HL-60 (cell line): ENCODE results near the gene NDUFV2.

ENCODE experiments used
- DNase-seq, 2 experiments: peaks; one replicate each; pipeline ENCODE4 v3.0.0-alpha.2; 2010 to 2020; ENCODE audit warnings: low read depth in 1 of 2, low spot score in 1 of 2
- H3K27ac ChIP-seq: fragments of 250-450 bp; sonication (Bioruptor Pico); replicated peaks from 2 replicates; pipeline ENCODE4 v1.5.1; 2020; ENCODE audit warnings: mild to moderate bottlenecking, moderate library complexity
- H3K27me3 ChIP-seq: fragments of 250-450 bp; sonication (Bioruptor Pico); 2 replicates; pipeline ENCODE4 v1.5.1; 2021; ENCODE audit warnings: mild to moderate bottlenecking, moderate library complexity; ENCODE audit not compliant: insufficient read depth, poor library complexity, severe bottlenecking
- H3K4me3 ChIP-seq: replicated peaks from 2 replicates; pipeline ENCODE4 v1.5.1; 2011; ENCODE audit warnings: mild to moderate bottlenecking, control low read depth, low read length; ENCODE audit not compliant: insufficient read depth
- GABPA ChIP-seq: IDR thresholded peaks from 2 replicates; pipeline ENCODE4 v1.6.1; 2012; ENCODE audit warnings: low read depth
- POLR2AphosphoS5 ChIP-seq: IDR thresholded peaks from 2 replicates; pipeline ENCODE4 v1.6.1; 2012; ENCODE audit warnings: low read depth
- SPI1 ChIP-seq: IDR thresholded peaks from 2 replicates; pipeline ENCODE4 v1.6.1; 2012; ENCODE audit warnings: low read depth, mild to moderate bottlenecking, borderline replicate concordance
- TF ChIP-seq, protein P1 (sequence below): IDR thresholded peaks from 2 replicates; pipeline ENCODE4 v1.6.1; 2012; ENCODE audit warnings: low read depth; ENCODE audit not compliant: insufficient replicate concordance
- TF ChIP-seq, protein P2 (sequence below): IDR thresholded peaks from one replicate; pipeline ENCODE4 v1.5.1; 2011; ENCODE audit warnings: low read length, control low read depth, inconsistent platforms; ENCODE audit not compliant: insufficient read depth

NDUFV2 gene

DNA sequence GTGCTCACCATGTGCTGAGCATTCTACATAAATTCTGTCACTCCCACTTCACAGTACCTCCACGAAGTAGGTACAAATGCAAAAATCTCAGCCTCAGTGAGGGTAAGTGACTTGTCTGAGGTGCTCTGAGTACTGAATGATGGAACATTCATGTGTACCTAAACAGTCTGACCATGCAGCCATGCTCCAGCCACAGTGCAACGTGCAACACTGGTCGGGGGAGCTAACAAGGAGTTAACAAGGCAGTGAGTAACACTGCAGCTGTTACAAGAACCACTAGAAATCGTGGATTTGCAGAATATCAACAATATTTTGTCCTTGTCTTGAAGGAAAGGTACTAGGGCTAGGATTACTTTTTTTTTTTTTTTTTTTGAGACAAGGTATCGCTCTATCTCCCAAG, 36.6 kb upstream of the NDUFV2 start:
- no peaks in the 10 kb centered on the region for H3K27me3 ChIP-seq
- TF ChIP-seq, protein P1, sequence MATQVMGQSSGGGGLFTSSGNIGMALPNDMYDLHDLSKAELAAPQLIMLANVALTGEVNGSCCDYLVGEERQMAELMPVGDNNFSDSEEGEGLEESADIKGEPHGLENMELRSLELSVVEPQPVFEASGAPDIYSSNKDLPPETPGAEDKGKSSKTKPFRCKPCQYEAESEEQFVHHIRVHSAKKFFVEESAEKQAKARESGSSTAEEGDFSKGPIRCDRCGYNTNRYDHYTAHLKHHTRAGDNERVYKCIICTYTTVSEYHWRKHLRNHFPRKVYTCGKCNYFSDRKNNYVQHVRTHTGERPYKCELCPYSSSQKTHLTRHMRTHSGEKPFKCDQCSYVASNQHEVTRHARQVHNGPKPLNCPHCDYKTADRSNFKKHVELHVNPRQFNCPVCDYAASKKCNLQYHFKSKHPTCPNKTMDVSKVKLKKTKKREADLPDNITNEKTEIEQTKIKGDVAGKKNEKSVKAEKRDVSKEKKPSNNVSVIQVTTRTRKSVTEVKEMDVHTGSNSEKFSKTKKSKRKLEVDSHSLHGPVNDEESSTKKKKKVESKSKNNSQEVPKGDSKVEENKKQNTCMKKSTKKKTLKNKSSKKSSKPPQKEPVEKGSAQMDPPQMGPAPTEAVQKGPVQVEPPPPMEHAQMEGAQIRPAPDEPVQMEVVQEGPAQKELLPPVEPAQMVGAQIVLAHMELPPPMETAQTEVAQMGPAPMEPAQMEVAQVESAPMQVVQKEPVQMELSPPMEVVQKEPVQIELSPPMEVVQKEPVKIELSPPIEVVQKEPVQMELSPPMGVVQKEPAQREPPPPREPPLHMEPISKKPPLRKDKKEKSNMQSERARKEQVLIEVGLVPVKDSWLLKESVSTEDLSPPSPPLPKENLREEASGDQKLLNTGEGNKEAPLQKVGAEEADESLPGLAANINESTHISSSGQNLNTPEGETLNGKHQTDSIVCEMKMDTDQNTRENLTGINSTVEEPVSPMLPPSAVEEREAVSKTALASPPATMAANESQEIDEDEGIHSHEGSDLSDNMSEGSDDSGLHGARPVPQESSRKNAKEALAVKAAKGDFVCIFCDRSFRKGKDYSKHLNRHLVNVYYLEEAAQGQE = no peak
- H3K4me3 ChIP-seq = no peak overlapping the region
- H3K27ac ChIP-seq = no peak overlapping the region
- no peak for DNase-seq

DNA sequence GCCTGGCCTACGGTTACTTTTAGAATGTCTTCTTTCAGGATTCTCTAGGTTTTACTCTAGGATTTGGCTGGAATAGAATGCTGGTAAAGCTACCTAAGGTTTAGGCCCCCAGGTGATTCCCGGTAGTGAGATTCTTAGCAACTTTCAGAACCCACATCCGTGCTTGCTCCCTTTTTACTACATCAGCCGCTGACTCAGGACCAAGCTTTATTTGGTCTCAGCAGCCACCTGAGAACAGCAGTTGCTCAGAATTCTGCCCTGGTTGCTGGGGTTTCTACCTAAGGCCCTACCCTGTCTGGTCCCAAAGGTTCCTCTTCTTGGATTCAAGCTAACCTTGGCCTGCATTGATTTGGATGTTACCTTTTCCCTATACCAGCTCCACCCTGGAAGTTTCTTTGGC, 36.1 kb upstream of the NDUFV2 start:
- no peak for TF ChIP-seq SPI1
- Histone ChIP-seq H3K27me3 (no peaks in the 10 kb centered on the region), H3K4me3 (no peak overlapping the region), H3K27ac (no peak overlapping the region)
- no peak for DNase-seq

GRCh38 chr18:9066817-9067306, 35.6 kb upstream of the NDUFV2 start:
- no peak for DNase-seq
- no peak overlapping the region for H3K4me3 ChIP-seq
- H3K27ac ChIP-seq = no peak overlapping the region
- H3K27me3 ChIP-seq = no peaks in the 10 kb centered on the region
- no peak for TF ChIP-seq POLR2AphosphoS5
- TF ChIP-seq, protein P2, sequence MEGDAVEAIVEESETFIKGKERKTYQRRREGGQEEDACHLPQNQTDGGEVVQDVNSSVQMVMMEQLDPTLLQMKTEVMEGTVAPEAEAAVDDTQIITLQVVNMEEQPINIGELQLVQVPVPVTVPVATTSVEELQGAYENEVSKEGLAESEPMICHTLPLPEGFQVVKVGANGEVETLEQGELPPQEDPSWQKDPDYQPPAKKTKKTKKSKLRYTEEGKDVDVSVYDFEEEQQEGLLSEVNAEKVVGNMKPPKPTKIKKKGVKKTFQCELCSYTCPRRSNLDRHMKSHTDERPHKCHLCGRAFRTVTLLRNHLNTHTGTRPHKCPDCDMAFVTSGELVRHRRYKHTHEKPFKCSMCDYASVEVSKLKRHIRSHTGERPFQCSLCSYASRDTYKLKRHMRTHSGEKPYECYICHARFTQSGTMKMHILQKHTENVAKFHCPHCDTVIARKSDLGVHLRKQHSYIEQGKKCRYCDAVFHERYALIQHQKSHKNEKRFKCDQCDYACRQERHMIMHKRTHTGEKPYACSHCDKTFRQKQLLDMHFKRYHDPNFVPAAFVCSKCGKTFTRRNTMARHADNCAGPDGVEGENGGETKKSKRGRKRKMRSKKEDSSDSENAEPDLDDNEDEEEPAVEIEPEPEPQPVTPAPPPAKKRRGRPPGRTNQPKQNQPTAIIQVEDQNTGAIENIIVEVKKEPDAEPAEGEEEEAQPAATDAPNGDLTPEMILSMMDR = no peak

- no peak for DNase-seq
- no peak overlapping the region for H3K27ac ChIP-seq
- no peak overlapping the region for H3K4me3 ChIP-seq
- no peaks in the 10 kb centered on the region for H3K27me3 ChIP-seq
- TF ChIP-seq GABPA = no peak
- TF ChIP-seq POLR2AphosphoS5 = no peak
- TF ChIP-seq, protein P1 = no peak
These were observed 34.7 kb upstream of the NDUFV2 start for GRCh38 chr18:9067823-9068222.

DNA sequence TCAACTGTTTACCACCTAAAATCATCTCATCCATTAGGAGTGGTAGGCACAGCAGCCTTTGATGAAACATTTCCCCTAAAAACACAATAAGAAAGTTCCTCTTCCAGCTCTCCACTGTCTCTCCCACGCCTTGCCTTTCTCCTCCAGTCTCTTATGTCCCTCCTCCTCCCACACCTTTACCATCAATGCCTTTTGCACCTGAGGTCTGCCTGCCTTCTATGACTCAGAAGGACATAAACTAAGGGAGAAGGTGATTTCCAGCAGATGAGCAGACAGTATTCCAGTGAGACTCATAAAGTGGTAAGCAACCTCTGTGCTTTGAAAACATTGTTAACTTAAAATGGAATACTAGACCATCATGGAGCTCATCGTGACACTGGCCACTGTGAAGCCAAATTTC, 34.2 kb upstream of the NDUFV2 start:
- DNase-seq = no peak
- TF ChIP-seq, protein P1 = no peak
- TF ChIP-seq POLR2AphosphoS5 = no peak
- TF ChIP-seq, protein P2 = no peak
- TF ChIP-seq GABPA = no peak
- no peak for TF ChIP-seq SPI1
- H3K27me3 ChIP-seq = no peaks in the 10 kb centered on the region
- H3K4me3 ChIP-seq = no peak overlapping the region
- no peak overlapping the region for H3K27ac ChIP-seq
